Gastrocnemius medialis (tissue), 4 donors: Measurements from ENCODE around the gene ANKRD11.

ENCODE experiments used
- POLR2A ChIP-seq, 2 donors: fragments of 450-650 bp; IDR thresholded peaks; one replicate each; pipeline ENCODE4 v1.6.1; 2017; ENCODE audit warnings: antibody characterized with exemption in 2 of 2, mild to moderate bottlenecking in 2 of 2, moderate library complexity in 2 of 2
- TF ChIP-seq, protein P1 (sequence below), 5 experiments: fragments of 450-650 bp in 3 of 5; fragments of 200-600 bp in 2 of 5; sonication (generic) in 2 of 5; IDR thresholded peaks in 4 of 5; conservative IDR thresholded peaks in 1 of 5; 1 replicate in 4 of 5; 2 replicates in 1 of 5; pipeline ENCODE4 v1.5.1; 2016 to 2019; ENCODE audit warnings: antibody characterized with exemption in 5 of 5, mild to moderate bottlenecking in 3 of 5, moderate library complexity in 3 of 5

DNA sequence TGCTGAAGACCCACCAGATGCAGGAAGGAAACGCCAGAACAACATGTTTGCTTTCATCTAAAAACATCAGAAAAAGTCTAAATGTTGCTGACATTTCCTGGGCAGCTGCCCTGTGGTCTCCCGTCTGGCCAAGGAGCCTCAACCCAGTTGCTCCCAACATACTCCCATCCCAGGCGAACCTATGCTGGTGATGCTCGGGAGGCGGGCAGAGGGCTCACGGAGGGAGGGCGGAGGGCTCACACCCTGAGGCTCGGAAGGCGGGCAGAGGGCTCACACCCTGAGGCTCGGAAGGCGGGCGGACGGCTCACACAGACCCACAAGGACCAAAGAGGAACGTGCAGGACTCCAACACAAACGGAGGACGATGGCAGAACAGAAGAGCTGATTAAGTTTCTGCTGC is 135.4 kb downstream of the ANKRD11 start:
- TF ChIP-seq, protein P1, sequence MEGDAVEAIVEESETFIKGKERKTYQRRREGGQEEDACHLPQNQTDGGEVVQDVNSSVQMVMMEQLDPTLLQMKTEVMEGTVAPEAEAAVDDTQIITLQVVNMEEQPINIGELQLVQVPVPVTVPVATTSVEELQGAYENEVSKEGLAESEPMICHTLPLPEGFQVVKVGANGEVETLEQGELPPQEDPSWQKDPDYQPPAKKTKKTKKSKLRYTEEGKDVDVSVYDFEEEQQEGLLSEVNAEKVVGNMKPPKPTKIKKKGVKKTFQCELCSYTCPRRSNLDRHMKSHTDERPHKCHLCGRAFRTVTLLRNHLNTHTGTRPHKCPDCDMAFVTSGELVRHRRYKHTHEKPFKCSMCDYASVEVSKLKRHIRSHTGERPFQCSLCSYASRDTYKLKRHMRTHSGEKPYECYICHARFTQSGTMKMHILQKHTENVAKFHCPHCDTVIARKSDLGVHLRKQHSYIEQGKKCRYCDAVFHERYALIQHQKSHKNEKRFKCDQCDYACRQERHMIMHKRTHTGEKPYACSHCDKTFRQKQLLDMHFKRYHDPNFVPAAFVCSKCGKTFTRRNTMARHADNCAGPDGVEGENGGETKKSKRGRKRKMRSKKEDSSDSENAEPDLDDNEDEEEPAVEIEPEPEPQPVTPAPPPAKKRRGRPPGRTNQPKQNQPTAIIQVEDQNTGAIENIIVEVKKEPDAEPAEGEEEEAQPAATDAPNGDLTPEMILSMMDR (IDR thresholded peaks at IDR 0.05 in 4 of 5, conservative IDR thresholded peaks at IDR 0.05 in 1 of 5) = no peak
- TF ChIP-seq POLR2A (IDR thresholded peaks at IDR 0.05) = no peak
